ENCODE results near the gene ZFYVE19. TPM values are rescaled to one million over a fixed set of nuclear protein-coding genes. Genes with fewer than 3 reads are reported as not detected.

Gene ZFYVE19
- polyA plus RNA-seq, 3 donors, result 8.2 to 62.9 (median 10.3) TPM

DNA sequence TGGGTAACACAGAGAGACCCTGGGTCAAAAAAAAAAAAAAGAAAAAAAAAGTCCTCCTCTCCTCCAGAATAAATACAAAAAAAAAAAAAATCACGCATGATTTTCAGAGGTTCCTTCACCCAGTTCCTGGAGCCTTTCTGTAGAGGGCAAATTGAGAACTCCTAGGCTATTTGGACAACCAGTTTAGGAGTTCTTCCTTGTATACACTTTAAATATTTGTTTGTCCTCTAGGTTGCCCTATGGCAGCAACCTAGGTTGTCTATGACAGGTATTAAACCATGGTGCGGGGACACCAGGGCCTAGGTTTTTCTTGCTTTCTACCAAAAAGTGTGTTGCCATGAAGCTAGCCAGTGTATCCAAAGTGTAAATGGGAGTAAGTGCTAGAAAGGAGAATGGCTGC, 3.8 kb upstream of the ZFYVE19 start:
- H3K4me3 Mint-ChIP-seq, result no peak overlapping the region
- H4K20me1 ChIP-seq (ENCODE audit: insufficient read depth, low read length), result peaks cover 4% of the 10 kb centered on the region
- peaks cover 0 to 2% (median 0%) of the 10 kb centered on the region in 7 donors for H3K9me3 Mint-ChIP-seq
- H3K4me1 Mint-ChIP-seq, result peaks cover 18% of the 10 kb centered on the region
- no peak for TF ChIP-seq CTCF (IDR thresholded peaks at IDR 0.05)
- no peak overlapping the region for H2AFZ ChIP-seq (ENCODE audit: insufficient read depth, low read depth, low read length, poor library complexity, severe bottlenecking)
- DNase-seq, result no peak
- no peak overlapping the region for H3K27ac ChIP-seq (ENCODE audit: low read depth in 1 of 2, low read length in 2 of 2)
- H3K4me3 ChIP-seq (replicated peaks in 1 of 3; ENCODE audit: low read depth in 2 of 3, low read length in 3 of 3), result no peak overlapping the region
- peaks cover 71% of the 10 kb centered on the region for H3K79me2 ChIP-seq (ENCODE audit: insufficient read depth, low read length)
- H3K36me3 Mint-ChIP-seq, result peaks cover 24 to 52% of the 10 kb centered on the region in 2 donors
- H3K4me1 ChIP-seq (ENCODE audit: control insufficient read depth in 1 of 2, insufficient read depth in 2 of 2, low read length in 2 of 2), result peaks cover 10 to 13% of the 10 kb centered on the region in 2 donors
- WGBS (ENCODE audit: insufficient coverage), result no CpG with 5 or more reads among the region's 2 CpGs
- peaks cover 0 to 2% (median 1%) of the 10 kb centered on the region in 3 donors for H3K27me3 Mint-ChIP-seq (ENCODE audit: low read depth in 3 of 3)
- no peaks in the 10 kb centered on the region for H3K9me3 ChIP-seq (replicated peaks in 1 of 2; ENCODE audit: control insufficient read depth in 1 of 2, insufficient read depth in 1 of 2, low read length in 2 of 2)
- H3K27ac Mint-ChIP-seq, result no peak overlapping the region
- intact Hi-C loops (cut with micrococcal nuclease), result loop anchor here in 1 of 2 donors (10.0 kb wide), 2 partner anchors 48 to 92 kb away; partner anchors contain the start of genes RMDN3 and VPS18
- no peak overlapping the region for H3K4me2 ChIP-seq (replicated peaks; ENCODE audit: extremely low read depth, low read length, poor library complexity, severe bottlenecking)
- H3K27me3 ChIP-seq (ENCODE audit: control insufficient read depth in 2 of 2, insufficient read depth in 2 of 2, low read length in 2 of 2), result no peaks in the 10 kb centered on the region
- H3K9ac ChIP-seq (ENCODE audit: insufficient read depth, low read length, poor library complexity, severe bottlenecking), result no peak overlapping the region
- H3K36me3 ChIP-seq (replicated peaks in 1 of 2; ENCODE audit: control insufficient read depth in 1 of 2, insufficient read depth in 2 of 2, low read length in 2 of 2), result peaks cover 3 to 31% of the 10 kb centered on the region in 2 donors

GRCh38 chr15:40803688-40804087, 3.2 kb upstream of the ZFYVE19 start:
- H3K9ac ChIP-seq (ENCODE audit: insufficient read depth, low read length, poor library complexity, severe bottlenecking), result no peak overlapping the region
- TF ChIP-seq CTCF (IDR thresholded peaks at IDR 0.05), result no peak
- peaks cover 24% of the 10 kb centered on the region for H3K4me1 Mint-ChIP-seq
- peaks cover 14 to 20% of the 10 kb centered on the region in 2 donors for H3K4me1 ChIP-seq (ENCODE audit: control insufficient read depth in 1 of 2, insufficient read depth in 2 of 2, low read length in 2 of 2)
- no peak overlapping the region for H3K4me3 ChIP-seq (replicated peaks in 1 of 3; ENCODE audit: low read depth in 2 of 3, low read length in 3 of 3)
- H3K9me3 ChIP-seq (replicated peaks in 1 of 2; ENCODE audit: control insufficient read depth in 1 of 2, insufficient read depth in 1 of 2, low read length in 2 of 2), result no peaks in the 10 kb centered on the region
- H3K27me3 ChIP-seq (ENCODE audit: control insufficient read depth in 2 of 2, insufficient read depth in 2 of 2, low read length in 2 of 2), result no peaks in the 10 kb centered on the region
- peaks cover 0 to 2% (median 0%) of the 10 kb centered on the region in 7 donors for H3K9me3 Mint-ChIP-seq
- peaks cover 18 to 46% of the 10 kb centered on the region in 2 donors for H3K36me3 Mint-ChIP-seq
- H3K4me2 ChIP-seq (replicated peaks; ENCODE audit: extremely low read depth, low read length, poor library complexity, severe bottlenecking), result no peak overlapping the region
- no peak overlapping the region for H3K27ac ChIP-seq (ENCODE audit: low read depth in 1 of 2, low read length in 2 of 2)
- DNase-seq, result no peak
- H3K27ac Mint-ChIP-seq, result no peak overlapping the region
- H4K20me1 ChIP-seq (ENCODE audit: insufficient read depth, low read length), result peaks cover 4% of the 10 kb centered on the region
- H3K27me3 Mint-ChIP-seq (ENCODE audit: low read depth in 3 of 3), result peaks cover 0 to 3% (median 1%) of the 10 kb centered on the region in 3 donors
- H2AFZ ChIP-seq (ENCODE audit: insufficient read depth, low read depth, low read length, poor library complexity, severe bottlenecking), result no peak overlapping the region
- peaks cover 71% of the 10 kb centered on the region for H3K79me2 ChIP-seq (ENCODE audit: insufficient read depth, low read length)
- 100% methylated on average over 1 of the region's 1 CpG for WGBS (ENCODE audit: insufficient coverage)
- H3K4me3 Mint-ChIP-seq, result no peak overlapping the region
- intact Hi-C loops (cut with micrococcal nuclease), result loop anchor here in 1 of 2 donors (10.0 kb wide), 2 partner anchors 49 to 91 kb away; partner anchors contain the start of genes RMDN3 and VPS18
- peaks cover 3 to 25% of the 10 kb centered on the region in 2 donors for H3K36me3 ChIP-seq (replicated peaks in 1 of 2; ENCODE audit: control insufficient read depth in 1 of 2, insufficient read depth in 2 of 2, low read length in 2 of 2)

Measured in CD14-positive monocyte (primary cell).